Neural crest cell (in vitro differentiated cells): ENCODE data around the gene CHPT1. TPM values are rescaled to one million over a fixed set of nuclear protein-coding genes. Genes with fewer than 3 reads are reported as not detected.

ENCODE experiments used
- DNase-seq: peaks from one replicate; pipeline ENCODE4 v3.0.0; 2021; ENCODE audit warnings: low read depth, mixed read lengths, low spot score
- H3K27ac Mint-ChIP-seq: one replicate; pipeline ENCODE4 v1.8.0; 2021; ENCODE audit warnings: mild to moderate bottlenecking, mixed read lengths; ENCODE audit not compliant: unreplicated experiment
- H3K27me3 Mint-ChIP-seq: 2 replicates; pipeline ENCODE4 v1.8.0; 2021; ENCODE audit warnings: low read depth, mild to moderate bottlenecking, mixed read lengths
- H3K36me3 Mint-ChIP-seq: 2 replicates; pipeline ENCODE4 v1.8.0; 2021; ENCODE audit warnings: low read depth, mild to moderate bottlenecking, mixed read lengths
- H3K4me1 Mint-ChIP-seq: 2 replicates; pipeline ENCODE4 v1.8.0; 2021; ENCODE audit warnings: mixed read lengths
- H3K4me3 Mint-ChIP-seq: one replicate; pipeline ENCODE4 v1.8.0; 2021; ENCODE audit warnings: mild to moderate bottlenecking, mixed read lengths
- H3K9me3 Mint-ChIP-seq: 2 replicates; pipeline ENCODE4 v1.8.0; 2021; ENCODE audit warnings: mixed read lengths
- CTCF ChIP-seq: fragments of 200-600 bp; sonication (generic); conservative IDR thresholded peaks from 2 replicates; pipeline ENCODE4 v1.5.0; 2021; ENCODE audit warnings: antibody characterized with exemption, mild to moderate bottlenecking
- total RNA-seq: library from RNA; stranded (reverse); gene quantifications from 2 replicates; pipeline ENCODE4 v1.2.1, GENCODE V29; 2021

The CHPT1 gene
- total RNA-seq, 1 donor from 2014 or later = 20.7 TPM

- no peak for DNase-seq
- Mint-ChIP-seq H3K36me3 (peaks cover 2% of the 10 kb centered on the region), H3K9me3 (no peaks in the 10 kb centered on the region), H3K4me1 (peaks cover 21% of the 10 kb centered on the region), H3K27ac (no peak overlapping the region), H3K27me3 (no peaks in the 10 kb centered on the region), H3K4me3 (no peak overlapping the region)
- no peak for TF ChIP-seq CTCF
Observed at GRCh38 chr12:101775816-101776215, 78.4 kb downstream of the CHPT1 start.

GRCh38 chr12:101777485-101777884 lies 80.0 kb downstream of the CHPT1 start:
- Mint-ChIP-seq H3K4me3 (no peak overlapping the region), H3K27me3 (no peaks in the 10 kb centered on the region), H3K9me3 (no peaks in the 10 kb centered on the region), H3K36me3 (peaks cover 2% of the 10 kb centered on the region), H3K4me1 (peaks cover 21% of the 10 kb centered on the region), H3K27ac (peak overlapping the region; percentile 15)
- DNase-seq = no peak
- TF ChIP-seq CTCF = no peak

GRCh38 chr12:101777978-101778377 lies 80.5 kb downstream of the CHPT1 start:
- no peaks in the 10 kb centered on the region for H3K9me3 Mint-ChIP-seq
- H3K4me3 Mint-ChIP-seq = no peak overlapping the region
- peaks cover 2% of the 10 kb centered on the region for H3K36me3 Mint-ChIP-seq
- no peak overlapping the region for H3K27ac Mint-ChIP-seq
- no peaks in the 10 kb centered on the region for H3K27me3 Mint-ChIP-seq
- no peak for DNase-seq
- TF ChIP-seq CTCF = no peak
- H3K4me1 Mint-ChIP-seq = peaks cover 21% of the 10 kb centered on the region

Other genes with a start within 250 kb of the CHPT1 start
- not detected in 2 replicates for gene SPIC, start 222.3 kb upstream of the CHPT1 start, total RNA-seq
- gene MYBPC1, start 102.7 kb upstream of the CHPT1 start, total RNA-seq = 0.20 TPM in 1 of 2 replicates, not detected in the other
- gene SYCP3, start 41.8 kb downstream of the CHPT1 start, total RNA-seq = 0.36 TPM in 1 of 2 replicates, not detected in the other
- 11.0 and 13.6 TPM in 2 replicates for gene GNPTAB, start 133.3 kb downstream of the CHPT1 start, total RNA-seq
- 3.4 and 4.7 TPM in 2 replicates for gene DRAM1, start 179.9 kb downstream of the CHPT1 start, total RNA-seq